GM18498 (cell line): ENCODE results near the gene BPGM.

Experiments used
- ATAC-seq: cut with Tn5 transposase; IDR thresholded peaks from one replicate; pipeline ENCODE4 v1.9.1; 2021; ENCODE audit warnings: mild to moderate bottlenecking, moderate library complexity; ENCODE audit not compliant: unreplicated experiment

BPGM gene

DNA sequence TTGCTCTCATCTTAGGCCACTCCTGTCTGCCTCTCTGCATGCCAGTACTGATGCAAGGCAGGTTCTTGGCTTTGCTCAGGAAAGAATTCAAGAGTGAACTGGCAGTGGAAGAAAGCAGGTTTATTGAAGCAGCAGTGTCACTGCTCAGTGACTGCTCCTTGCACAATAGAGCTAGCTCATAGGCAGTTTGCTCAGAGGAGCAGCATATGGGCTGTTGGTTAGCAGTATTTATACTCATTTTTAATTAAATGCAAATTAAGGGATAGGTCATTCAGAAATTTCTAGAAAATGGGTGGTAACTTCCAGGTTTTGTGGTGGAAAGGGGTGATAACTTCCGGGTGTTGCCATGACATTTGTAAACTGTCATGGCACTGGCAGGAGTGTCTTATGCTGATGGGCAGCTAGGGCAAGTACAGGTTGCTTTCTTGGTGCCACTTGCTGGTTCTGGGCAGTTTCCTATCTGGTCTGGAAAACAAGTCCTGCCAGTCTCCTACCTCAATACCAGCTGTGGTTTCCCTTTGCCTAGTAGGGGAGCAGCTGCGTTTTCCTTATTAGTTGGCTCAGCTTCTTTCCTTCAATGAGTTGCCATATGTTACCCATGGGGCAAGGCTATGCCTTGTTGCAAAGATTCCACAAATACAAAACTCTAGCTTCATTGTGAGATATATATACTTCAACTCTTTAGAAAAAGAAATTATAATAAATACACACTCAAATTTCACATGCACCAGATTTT is 68.0 kb downstream of the BPGM start:
- no peak for ATAC-seq

DNA sequence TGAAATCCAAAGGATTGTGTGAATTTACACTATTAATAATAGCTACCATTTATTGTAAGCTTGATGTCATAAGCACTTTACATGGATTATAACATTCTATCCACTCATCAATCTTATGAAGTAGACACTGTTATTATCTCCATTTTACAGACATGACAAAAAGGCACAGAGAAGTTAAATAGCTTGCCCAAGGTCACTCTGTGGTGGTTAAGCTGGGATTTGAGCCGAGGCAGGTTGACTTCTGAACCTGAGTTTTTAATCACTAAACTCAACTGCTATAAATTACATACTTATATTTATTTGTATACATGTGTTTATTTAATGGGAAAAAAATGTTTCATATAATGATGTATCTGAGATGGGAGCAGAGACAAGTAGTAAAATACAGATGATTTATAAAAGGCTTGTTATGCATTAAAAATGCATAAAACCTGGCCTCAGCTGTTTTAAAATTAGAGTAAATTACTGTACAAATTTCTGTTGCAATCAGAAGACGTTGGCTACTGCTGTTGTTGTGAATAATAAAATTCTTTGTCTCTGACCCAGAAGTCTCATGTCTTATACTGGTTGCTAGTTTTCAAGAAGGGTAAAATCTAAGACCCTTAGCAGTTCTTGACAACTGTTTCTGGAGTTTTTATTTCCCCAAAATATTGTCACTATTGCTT is 71.7 kb downstream of the BPGM start:
- ATAC-seq, result no peak

DNA sequence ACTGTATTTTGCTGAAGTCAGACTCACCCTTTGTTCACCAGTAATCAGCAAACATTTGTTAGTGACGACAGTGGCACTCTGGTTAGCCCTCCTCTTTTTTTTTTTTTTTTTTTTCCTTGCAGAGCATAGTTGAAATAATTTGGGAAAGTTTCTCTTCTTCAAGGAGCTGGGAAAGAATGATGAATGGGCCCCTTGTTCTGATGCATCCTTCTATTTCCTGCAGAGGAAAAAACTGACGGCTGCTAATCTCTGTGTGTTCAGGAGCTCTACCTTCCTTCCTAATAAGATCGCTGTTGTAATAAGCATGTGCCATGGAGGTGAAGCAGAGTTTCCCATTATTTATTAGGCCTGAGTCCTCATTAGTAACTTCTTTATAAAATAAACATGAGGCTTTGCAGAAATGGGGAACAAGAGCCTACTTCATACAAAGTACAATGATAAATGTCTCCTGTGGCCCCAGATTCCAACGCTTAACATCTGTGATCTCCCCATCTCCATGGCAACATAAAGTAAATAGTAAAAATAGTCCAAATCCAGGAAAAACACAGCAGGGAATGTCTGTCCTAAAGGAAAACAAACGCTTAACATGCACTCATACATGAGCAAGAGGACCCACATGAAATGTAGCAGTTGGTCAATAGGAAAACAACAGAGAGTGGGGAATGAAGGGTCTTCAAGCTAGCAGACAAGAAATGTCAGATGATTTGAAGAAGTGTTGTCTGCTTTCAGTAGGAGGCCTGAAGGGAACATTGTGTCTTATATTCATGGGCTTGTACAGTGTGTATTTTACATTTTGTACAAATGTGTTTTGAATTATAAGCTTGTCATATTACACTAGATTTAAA is 73.7 kb downstream of the BPGM start:
- no peak for ATAC-seq

DNA sequence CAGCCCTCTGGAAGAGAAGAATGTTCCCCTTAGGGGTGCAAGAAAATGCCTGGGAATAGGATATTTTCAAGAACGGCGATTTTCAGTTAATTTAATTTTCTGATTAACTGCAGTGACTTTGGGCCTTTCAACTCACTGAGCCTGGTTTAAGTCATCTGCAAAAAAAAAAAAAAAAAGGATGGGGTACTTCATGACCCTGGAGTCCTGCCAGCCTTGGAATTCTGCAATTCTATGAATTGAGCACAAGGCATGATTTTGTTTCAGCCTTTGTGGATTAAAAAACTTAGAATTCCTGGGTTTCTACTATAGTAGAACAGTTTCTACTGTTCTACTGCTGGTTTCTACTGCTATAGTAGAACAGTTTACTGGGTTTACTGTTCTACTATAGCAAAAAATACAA is 74.5 kb downstream of the BPGM start:
- ATAC-seq, result no peak

DNA sequence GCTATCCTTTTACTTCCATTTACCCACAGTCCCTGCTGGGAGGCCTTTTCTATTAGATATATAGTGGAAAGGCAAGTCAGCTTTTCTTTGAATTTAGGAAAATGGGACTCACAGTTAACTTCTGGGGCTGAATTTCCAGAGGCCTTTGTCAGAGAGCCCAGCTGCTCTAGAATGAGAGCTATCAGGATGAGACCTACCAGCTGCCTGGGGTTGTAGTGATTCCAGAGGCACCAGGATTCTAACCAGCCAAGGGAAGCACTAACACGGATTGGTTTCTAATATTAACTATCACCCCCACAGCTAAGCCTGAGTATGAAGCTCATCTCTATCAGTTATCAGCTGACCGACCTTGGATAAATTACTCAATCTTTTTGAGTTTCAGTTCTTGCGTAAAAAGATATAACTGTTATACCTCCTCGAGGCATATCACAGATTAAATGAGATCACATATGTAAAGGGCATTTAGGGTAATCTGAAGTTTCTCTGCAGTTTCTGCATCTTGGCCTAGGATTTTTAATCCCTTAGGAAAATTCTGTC is 76.2 kb downstream of the BPGM start:
- ATAC-seq, result no peak

DNA sequence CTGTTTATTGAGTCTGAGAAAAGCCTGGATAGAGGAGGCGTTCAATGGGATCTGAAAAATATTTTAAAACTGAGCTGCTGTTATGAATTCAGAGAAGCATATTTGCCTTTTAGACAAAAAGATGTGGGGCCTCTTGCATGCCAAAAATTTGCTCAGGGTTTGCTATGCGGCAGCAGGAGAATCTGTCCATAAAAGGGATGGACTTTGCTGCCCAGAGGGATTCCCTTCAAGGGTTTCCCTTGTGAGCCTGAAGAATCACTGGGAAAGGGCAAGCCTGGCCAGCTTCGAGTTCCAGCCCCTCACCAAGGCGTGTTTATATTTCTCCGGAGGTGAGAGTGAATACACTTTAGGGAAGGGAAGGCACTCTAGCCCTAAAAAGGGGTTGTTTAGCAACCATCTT is 77.2 kb downstream of the BPGM start:
- no peak for ATAC-seq

DNA sequence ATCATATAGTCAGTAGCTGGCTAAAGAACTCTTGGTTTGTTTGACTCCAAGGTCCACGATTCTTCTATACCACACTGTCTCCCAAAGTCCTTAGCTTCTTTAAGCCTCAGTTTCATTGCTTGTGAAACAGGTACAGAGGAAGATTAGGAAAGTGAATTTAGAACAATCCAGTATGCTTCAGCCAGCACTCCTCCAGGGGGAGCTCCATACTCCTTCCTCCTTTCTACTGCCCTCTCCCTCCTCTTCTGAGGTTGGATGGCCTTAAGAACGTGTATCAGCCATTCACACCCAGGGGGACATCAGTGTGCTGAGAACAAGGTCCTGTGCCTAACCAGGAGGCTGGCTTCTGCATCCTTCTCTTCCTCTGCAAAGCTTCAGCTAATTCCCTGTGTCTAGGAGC is 78.0 kb downstream of the BPGM start:
- peak; percentile 53 for ATAC-seq

DNA sequence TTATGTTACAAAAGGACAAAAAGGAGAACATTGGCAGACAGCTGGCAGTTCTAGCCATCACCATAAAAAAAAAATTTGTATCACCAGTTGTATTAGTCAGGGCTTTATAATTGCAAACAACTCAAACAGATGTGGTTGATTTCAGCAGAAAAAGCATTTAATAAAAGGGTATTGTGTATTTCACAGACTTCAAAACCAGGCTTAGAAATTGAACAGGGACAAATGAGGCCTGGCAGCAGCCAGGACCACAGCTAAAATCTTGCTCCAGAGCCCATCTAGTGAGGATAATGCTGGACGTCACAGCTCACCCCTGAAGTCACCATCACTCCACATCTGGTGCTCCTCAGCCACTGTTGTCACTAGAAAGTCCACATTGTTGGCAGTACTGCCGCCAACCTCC is 79.9 kb downstream of the BPGM start:
- ATAC-seq, result no peak

DNA sequence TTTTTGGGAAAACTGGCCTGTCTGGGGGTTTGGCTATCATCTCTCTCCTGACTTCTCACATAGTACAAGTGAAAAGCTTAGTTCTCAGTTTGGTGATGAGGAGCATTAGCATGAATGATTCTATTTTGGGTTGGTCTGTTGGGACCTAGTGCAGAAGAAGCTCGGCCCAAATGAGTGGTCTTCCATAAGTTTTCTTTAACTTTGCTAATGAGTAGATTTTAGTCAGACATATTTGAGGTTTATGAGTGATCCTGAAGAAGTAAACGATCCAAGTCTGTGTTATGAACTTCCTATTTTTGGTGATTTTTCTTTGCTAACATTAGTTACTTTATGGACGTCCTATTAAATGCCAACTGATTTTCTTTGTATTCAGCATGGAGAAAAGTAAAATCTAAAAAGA is 81.1 kb downstream of the BPGM start:
- no peak for ATAC-seq
